Subcutaneous adipose tissue (tissue), 4 donors: ENCODE measurements around the gene POU6F2. TPM values are rescaled to one million over a fixed set of nuclear protein-coding genes. Genes with fewer than 3 reads are reported as not detected.

Experiments
- CTCF ChIP-seq: fragments of 450-650 bp; IDR thresholded peaks from one replicate; pipeline ENCODE4 v1.5.1; 2016; ENCODE audit warnings: low read depth, mild to moderate bottlenecking, control low read depth, antibody characterized with exemption, moderate library complexity
- total RNA-seq, 4 donors: library from RNA; depleted of rRNA; stranded (reverse); fragments of >200 nt; gene quantifications; one replicate each; pipeline ENCODE4 v1.1.0, GENCODE V29; 2016

The POU6F2 gene
- total RNA-seq, 4 donors from 2014 or later: not detected

GRCh38 chr7:39407723-39408122 is 430.0 kb downstream of the POU6F2 start:
- no peak for TF ChIP-seq CTCF

- no peak for TF ChIP-seq CTCF
Measured at GRCh38 chr7:39408906-39409305, 431.2 kb downstream of the POU6F2 start.

GRCh38 chr7:39410582-39410981 is 432.9 kb downstream of the POU6F2 start:
- TF ChIP-seq CTCF: no peak

- no peak for TF ChIP-seq CTCF
Measured at GRCh38 chr7:39413636-39414223, 436.0 kb downstream of the POU6F2 start.

GRCh38 chr7:39414224-39415035 is 436.7 kb downstream of the POU6F2 start:
- TF ChIP-seq CTCF: no peak

- TF ChIP-seq CTCF: no peak
Measured at GRCh38 chr7:39415091-39415787, 437.5 kb downstream of the POU6F2 start.

GRCh38 chr7:39416866-39417265 is 439.2 kb downstream of the POU6F2 start:
- TF ChIP-seq CTCF: no peak
